Glomerular visceral epithelial cell (primary cell): ENCODE measurements around the gene FLCN.
A peak's percentile ranks its signal among the peaks of the same experiment; 100 is the strongest.
"Not testable (repeated sequence)": the region's sequence is repeated elsewhere in the genome, so short reads cannot be mapped to it uniquely, and the experiment has no call there.

ENCODE experiments used
- DNase-seq: peaks from one replicate; pipeline ENCODE4 v3.0.0-alpha.2; 2016; ENCODE audit errors: extremely low spot score

The FLCN gene

DNA sequence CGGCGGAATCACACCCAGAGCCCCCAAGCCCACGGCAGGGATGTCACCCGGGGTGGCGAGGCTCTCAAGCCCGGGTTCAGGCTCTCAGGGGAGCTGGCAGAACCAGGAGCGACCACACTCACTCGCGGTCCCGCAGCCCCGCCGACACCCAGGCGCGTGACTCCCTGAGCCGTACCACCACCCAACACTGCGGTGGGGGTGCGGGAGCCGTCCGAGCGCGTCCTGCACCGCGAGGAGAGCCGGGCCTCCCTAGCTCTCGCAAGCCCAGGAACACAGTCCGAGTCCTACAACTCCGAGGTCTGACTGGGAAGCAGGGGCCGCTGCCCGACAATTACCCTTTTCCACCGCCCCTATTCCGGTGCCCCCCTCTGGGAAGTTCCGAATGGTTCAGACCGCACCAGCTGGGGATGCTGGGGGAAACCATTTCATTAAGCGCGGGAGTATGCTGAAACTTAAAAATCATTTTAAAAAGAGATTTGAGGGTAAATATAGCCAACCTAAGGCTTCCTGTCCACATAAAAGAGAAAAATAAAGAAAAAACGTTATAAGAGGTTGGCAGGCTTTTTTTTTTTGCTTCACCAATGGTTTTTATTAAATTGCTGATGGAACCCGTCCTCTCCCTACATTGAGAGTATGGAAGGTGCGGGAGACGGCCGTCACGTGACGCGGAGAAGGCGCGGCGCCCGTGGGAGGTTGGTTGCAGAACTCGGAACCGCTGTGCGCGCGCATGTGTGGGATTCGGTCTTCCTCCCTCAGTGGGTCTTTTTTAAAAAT lies at the start of gene FLCN:
TSS of gene FLCN (minus strand) at position 143 of the 774 bp plus-strand sequence. CDS start 9,031 bp downstream, outside the sequence.
- DNase-seq = peak; percentile 90

- no peak for DNase-seq
Measured at GRCh38 chr17:17285951-17286350, 49.0 kb upstream of the FLCN start.

- peak; percentile 98 for DNase-seq
Measured at GRCh38 chr17:17280613-17281549, 43.9 kb upstream of the FLCN start, which contains the start of gene COPS3. Gene COPS3 (minus strand): TSS chr17:17281246. CDS start chr17:17281186, 60 bp downstream.

DNA sequence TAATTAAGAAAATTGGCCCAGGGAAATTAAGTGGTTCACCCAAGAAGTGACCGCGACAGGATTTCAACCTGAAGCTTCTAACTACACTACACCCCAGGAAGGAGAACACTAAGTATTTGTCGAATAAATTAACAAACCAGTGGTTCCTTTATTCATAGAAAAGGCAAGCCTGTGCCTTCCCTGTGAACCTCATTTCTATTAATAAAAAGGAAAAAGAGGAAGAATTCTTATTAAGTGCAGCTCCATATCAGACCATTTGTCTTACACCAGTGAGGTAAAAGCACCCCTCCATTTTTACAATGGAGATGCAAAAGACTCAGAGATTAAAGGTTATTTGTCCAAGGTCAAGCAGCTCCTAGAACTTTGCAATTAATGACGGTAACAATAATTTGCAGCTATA lies 42.3 kb upstream of the FLCN start:
- no peak for DNase-seq

DNA sequence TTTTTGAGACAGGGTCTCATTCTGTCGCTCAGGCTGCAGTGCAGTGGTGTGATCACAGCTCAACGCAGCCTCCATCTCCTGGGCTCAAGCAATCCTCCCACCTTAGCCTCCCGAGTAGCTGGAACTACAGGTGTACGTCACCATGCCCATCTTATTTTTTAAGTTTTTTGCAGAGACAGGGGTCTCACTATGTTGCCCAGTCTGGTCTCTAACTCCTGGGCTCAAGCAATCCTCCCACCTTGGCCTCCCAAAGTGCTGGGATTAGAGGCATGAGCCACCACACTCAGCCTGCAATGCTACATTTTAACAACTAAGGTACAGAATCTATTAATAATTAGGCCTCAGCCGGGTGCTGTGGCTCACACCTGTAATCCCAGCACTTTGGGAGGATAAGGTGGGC lies 40.5 kb upstream of the FLCN start:
- DNase-seq = not testable (repeated sequence)

DNA sequence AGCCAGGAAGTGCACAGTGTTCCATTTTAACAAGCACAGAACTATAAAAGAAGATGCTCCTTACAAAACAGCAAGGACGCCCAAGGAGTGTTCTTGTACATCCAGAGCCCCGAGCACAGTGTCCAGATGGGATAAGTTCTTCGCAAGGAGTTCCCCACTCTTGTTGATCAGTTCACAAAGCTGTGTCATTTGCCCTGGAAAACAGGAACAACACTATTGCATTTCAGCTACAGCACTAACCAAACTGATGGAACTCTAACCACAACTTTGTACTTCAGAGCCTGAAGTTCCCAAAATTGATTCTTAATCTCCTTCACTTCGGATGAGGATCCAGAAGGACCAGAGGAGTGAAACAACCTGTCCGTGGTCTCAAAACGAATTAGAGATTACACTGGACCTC lies 39.0 kb upstream of the FLCN start:
- DNase-seq = no peak

DNA sequence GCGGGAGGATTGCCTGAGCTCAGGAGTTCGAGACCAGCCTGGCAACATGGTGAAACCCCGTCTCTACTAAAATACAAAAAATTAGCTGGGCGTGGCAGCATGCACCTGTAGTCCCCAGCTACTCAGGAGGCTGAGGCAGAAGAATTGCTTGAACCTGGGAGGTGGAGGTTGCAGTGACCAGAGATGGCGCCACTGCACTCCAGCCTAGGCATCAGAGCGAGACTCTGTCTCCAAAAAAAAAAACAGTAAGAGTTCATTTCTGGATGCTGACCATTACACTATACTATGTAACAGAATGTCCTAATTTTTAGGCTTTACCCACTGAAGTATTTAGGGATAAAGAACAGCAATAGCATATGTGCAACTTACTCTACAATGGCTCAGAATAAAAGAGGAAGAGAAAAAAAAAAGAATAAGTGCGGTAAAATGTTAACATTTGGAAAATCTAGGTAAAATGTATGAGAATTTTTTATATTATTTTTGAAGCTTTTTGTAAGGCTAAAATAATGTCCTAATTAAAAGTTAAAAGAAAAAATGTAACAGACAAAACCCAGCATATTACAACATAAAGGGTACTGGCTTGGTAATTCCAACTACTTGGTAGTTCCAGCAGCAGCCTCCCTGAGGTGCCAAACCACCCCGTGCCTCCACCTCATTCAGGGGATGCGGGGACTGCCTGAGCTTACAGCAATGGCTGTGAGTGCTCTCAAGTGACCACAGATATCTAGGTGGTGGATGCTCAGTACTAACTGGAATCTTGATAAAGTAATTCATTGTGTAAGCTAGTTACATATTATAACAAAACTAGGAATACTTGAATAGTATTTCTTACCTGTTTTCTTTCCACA lies 33.2 kb upstream of the FLCN start:
- DNase-seq = no peak

- DNase-seq = no peak
Measured at GRCh38 chr17:17264430-17264829, 27.5 kb upstream of the FLCN start.

DNA sequence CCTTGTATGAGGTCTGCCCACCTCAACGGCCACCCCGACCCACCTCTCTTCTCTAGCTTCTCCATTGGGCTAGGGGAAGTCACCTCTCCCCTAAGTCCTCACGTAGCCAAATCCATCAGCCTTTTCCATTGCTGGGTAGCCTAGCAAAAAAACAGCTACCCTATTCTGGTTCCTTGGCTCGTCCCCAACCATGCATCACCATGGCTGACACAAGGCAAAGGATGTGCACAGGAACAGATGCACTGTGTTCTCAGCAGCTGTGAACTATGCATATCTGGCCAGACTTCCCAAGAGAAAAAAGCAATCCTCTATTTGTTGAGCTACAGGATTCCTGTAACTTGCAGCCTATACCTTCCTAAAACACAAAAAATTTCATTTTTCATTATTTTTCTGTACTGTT lies 22.0 kb upstream of the FLCN start:
- DNase-seq = no peak

DNA sequence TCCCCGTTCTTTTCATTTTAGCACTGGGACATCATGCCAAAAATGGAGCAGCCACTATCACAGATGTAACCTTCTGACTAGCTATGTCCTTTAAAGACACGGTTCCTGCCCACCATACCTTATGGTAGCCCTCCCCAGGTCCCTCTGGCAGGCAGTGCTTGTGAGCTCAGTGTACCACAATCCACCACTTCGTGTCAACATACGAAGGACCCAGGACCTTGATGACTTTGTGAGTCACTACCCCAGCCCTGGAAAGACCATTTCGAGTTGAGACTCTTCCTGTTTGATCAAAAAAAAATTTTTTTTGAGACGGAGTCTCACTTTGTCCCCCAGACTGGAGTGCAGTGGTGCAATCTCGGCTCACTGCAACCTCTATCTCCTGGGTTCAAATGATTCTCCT lies 21.0 kb upstream of the FLCN start:
- no peak for DNase-seq

DNA sequence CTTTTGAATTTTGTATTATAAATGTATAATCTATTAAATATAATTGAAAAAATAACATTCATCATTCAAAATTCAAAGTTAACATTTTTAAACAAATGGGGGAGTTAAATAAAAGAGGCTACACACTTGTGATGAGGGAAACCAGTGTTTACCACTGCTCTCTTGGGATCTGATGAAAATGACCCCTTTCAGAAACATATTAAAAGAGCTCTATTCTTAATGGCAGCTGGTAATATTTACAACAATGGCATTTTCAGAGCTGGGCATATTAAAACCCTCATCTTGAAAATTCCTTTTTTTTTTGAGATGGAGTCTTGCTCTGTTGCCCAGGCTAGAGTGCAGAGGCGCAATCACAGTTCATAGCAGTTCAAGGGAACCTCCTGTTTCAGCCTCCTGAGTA lies 19.3 kb upstream of the FLCN start:
- no peak for DNase-seq

DNA sequence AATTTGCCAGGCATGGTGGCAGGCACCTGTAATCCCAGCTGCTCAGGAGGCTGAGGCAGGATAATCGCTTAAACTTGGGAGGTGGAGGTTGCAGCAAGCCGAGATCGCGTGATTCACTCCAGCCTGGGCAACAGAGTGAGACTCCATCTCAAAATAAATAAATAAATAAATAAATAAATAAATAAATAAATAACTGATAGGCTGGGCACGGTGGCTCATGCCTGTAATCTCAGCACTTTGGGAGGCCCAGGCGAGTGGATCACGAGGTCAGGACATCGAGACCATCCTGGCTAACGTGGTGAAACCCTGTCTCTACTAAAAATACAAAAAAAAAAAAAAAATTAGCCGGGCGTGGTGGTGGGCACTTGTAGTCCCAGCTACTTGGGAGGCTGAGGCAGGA lies 18.7 kb upstream of the FLCN start:
- not testable (repeated sequence) for DNase-seq

DNA sequence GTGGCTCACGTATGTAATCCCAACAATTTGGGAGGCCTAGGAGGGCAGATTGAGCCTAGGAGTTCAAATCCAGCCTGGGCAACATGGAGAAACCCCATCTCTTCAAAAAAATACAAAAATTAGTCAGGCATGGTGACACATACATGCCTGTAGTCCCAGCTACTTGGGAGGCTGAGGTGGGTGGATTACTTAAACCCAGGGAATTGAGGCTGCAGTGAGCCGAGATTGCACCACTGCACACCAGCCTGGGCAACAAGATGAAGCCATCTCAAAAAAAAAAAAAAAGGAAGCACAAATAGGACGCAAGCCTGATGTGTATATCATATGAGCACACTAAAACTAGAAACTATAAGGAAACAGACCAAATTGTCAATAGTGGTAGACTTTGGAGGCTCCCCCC lies 17.1 kb upstream of the FLCN start:
- no peak for DNase-seq

DNA sequence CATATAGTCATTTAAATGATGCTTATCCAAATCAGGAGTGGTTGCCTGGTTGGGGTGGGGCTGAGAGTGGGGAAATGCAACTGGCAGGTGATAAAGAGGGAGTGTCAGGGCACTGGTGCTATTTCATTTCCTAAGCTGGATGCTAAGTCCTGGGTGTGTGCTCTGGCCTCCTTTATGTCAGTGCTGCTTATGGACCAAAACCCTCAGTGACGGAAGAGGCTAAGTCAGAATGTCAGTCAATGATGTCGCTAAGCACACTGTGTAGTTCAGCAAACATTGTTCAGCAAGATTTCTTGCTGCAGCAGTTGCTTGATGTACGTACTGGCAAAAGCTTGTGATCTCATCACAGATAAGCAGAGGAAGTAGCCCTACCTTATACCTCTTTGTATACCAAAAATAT lies 16.4 kb upstream of the FLCN start:
- DNase-seq = no peak

GRCh38 chr17:17252149-17252661 lies 15.2 kb upstream of the FLCN start:
- DNase-seq = no peak

- no peak for DNase-seq
Measured at GRCh38 chr17:17246879-17247278, 9.9 kb upstream of the FLCN start.

DNA sequence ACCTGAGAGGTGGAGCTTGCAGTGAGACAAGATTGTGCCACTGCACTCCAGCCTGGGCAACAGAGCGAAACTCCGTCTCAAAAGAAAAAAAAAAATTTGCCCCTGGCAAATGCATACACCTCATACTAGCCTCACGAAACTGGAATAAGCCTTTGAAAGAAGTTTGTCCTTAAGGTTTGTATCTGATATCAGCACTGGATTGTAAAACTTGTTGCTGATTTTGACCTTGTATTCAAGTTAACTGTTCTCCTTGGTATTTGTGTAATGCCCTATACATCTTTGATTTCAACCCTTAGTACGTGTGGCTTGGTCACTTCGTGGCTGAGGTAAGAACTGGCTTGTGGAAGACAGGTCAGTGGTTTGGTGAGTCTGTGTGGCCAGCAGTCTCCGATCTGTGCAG lies 6.2 kb upstream of the FLCN start:
- DNase-seq = no peak

DNA sequence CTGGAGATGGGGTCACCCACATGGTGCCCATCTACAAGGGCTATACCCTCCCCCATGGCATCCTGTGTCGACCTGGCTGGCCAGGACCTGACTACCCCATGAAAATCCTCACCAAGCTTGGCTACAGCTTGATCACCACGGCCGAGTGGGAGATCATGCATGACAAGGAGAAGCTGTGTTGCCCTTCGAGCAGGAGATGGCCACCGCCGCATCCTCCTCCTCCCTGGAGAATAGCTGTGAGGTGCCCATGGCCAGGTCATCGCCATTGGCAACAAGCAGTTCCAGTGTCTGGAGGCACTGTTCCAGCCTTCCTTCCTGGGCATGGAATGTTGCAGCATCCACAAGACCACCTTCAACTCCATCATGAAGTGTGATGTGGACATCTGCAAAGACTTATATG lies 5.3 kb upstream of the FLCN start:
- DNase-seq = no peak

DNA sequence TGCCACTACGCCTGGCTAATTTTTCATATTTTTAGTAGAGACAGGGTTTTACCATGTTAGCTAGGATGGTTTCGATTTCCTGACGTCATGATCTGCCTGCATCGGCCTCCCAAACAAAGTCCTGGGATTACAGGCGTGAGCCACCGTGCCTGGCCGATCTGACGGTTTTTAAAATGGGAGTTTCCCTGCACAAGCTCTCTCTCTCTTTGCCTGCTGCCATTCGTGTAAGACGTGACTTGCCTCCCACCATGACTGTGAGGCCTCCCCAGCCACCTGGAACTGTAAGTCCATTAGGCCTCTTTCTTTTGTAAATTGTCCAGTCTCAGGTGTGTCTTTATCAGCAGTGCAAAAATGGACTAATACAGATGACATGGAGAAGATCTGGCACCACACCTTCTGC lies 4.7 kb upstream of the FLCN start:
- DNase-seq = no peak

GRCh38 chr17:17239832-17240231 lies 2.9 kb upstream of the FLCN start:
- no peak for DNase-seq

DNA sequence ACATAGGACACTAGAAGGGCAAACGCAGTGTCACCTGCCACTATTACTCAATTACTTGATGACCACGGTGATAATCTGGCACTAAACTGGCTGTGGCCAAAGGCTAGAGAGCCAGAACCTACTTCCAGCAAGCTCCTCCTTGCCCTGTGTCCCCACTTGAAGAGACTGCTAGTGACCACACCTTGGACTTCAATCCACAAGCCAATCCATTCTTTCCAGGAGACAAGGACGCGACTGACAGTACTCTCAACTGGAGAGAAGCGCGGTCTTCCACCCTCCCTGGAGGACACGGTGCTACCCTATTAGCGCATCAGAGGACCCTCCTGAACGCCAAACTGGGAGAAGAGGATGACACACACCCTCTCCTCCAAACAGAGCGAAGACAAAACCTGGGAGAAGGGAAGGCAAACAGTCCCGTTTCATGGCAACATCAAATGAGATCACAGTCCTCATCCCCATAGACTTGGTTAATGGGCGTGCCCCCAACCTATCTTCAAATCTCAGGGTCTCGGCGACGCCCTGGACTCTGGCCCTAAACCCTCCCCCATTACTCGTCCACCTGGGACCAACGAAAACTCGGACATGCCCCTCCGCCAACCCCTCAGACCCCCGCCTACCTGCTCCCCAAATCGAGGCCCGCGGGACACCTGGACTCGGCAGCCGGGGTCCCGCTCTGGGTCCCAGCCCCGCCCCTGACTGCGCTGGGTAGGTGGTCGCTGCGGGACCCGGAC lies 508 bp downstream of the FLCN start:
- DNase-seq = peak; percentile 62
